ENCODE data around the gene BTRC. TPM values are rescaled to one million over a fixed set of nuclear protein-coding genes. Genes with fewer than 3 reads are reported as not detected.

The BTRC gene
- total RNA-seq, 1 experiment from 2014 or later = 22.4 TPM

GRCh38 chr10:101453318-101453717, 99.4 kb downstream of the BTRC start (continued):
- no peak for TF ChIP-seq TCF7 (CRISPR knock-in tag; IDR thresholded peaks at IDR 0.05; ENCODE audit: low read depth)
- no peak for TF ChIP-seq ZBTB43 (CRISPR knock-in tag; IDR thresholded peaks at IDR 0.05)
- no peak for TF ChIP-seq ZNF512 (CRISPR knock-in tag; IDR thresholded peaks at IDR 0.05; ENCODE audit: borderline replicate concordance)
- no peak for TF ChIP-seq TEAD4 (CRISPR knock-in tag; IDR thresholded peaks at IDR 0.05)
- TF ChIP-seq E2F1 (CRISPR knock-in tag; IDR thresholded peaks at IDR 0.05) = no peak
- no peak for TF ChIP-seq ATF6 (CRISPR knock-in tag; IDR thresholded peaks at IDR 0.05)
- no peak for TF ChIP-seq ARID4B (CRISPR knock-in tag; IDR thresholded peaks at IDR 0.05; ENCODE audit: borderline replicate concordance)
- TF ChIP-seq SMAD4 (CRISPR knock-in tag; IDR thresholded peaks at IDR 0.05) = no peak
- no peak for TF ChIP-seq STAT6 (CRISPR knock-in tag; conservative IDR thresholded peaks at IDR 0.05; ENCODE audit: low read depth)
- TF ChIP-seq ETV6 (CRISPR knock-in tag; IDR thresholded peaks at IDR 0.05) = no peak
- TF ChIP-seq PRRX2 (CRISPR knock-in tag; IDR thresholded peaks at IDR 0.05) = no peak
